Stimulated activated CD4-positive, alpha-beta T cell treated with anti-CD3 and anti-CD28 coated beads, Interleukin-4, amount 100 ng/mL, for 24 hours (primary cell): ENCODE data around the gene PCDH19.

ENCODE experiments used
- DNase-seq: peaks from one replicate; pipeline ENCODE4 v3.0.0-alpha.2; 2020

The PCDH19 gene

DNA sequence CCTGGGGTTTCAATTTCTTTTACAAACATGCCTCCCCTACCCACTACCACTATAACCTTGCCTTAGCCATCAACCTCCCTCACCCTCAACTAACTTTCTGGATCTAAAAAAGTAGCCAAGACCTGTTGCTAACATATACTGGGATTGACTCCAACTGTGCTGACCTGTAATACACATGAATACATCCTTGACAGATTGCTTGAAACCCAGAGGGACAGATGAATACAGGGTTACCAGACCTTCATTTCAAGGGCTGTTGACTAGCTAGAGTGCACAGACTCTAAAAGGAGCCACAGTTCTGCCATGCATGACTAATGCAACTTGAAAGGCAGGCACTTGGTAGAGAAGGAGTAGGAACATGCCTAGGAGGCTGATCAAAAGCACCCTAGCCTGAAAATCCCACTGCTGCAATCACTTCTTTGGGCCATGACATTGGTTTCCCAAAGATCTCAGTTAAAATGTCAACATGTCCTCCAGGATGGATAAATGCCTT, 121.0 kb downstream of the PCDH19 start:
- no peak for DNase-seq

DNA sequence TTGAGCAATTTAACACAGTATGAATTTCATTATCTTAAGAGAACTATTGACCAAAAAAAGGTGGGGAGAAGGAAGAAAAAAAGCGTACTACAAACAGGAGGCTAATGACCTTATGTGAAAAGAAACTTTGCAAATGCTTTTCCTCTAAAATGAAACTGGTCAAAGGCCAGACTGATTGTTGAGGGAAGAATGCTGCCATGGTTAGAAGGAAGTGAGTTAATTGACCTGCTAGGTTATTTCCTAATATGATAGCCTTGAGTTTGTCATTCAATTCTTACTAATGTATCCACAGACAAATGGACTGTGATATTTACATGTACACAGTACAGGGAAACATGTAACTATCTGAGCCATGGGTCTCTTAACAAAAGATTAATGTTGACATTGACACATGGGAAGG, 132.8 kb downstream of the PCDH19 start:
- no peak for DNase-seq

DNA sequence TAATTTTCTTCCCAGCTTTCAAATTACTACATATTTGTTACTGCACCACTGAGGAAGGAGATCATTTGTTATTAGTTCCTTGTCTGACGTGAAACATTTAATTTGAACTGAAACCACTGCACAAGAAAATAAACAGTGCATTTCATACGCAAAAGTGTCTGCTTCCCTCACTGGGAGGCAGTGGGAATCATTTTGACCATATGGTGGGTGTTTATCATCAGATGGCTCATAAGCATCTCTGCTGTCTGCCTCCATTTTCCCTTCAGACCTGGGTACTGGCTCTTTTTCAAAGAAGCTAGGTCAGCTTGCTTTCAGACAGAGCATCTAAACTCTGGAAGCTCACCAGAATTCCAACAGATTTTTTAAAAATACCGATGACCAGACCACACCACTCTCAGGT, 135.2 kb downstream of the PCDH19 start:
- DNase-seq = no peak

- no peak for DNase-seq
These were observed 144.9 kb downstream of the PCDH19 start for GRCh38 chrX:100265179-100265578.

- no peak for DNase-seq
These were observed 145.9 kb downstream of the PCDH19 start for GRCh38 chrX:100264200-100264599.

DNA sequence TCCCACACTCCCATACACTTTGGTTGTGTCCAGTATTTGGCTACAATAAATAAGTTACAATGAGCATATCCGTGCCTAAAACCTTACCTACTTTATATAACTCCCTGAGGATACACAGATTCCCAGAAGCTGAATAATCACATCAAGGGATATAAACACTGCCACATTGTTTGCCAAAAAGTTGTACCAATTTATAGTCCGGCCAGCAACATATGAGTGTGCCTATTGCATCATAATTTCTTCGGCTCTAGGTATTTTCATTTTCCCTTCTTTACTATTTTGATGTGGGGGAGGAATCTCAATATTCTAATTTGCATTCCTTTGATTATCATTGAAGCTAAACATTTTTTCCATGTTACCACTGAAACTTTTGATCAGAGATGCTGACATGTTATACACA, 146.4 kb downstream of the PCDH19 start:
- no peak for DNase-seq

DNA sequence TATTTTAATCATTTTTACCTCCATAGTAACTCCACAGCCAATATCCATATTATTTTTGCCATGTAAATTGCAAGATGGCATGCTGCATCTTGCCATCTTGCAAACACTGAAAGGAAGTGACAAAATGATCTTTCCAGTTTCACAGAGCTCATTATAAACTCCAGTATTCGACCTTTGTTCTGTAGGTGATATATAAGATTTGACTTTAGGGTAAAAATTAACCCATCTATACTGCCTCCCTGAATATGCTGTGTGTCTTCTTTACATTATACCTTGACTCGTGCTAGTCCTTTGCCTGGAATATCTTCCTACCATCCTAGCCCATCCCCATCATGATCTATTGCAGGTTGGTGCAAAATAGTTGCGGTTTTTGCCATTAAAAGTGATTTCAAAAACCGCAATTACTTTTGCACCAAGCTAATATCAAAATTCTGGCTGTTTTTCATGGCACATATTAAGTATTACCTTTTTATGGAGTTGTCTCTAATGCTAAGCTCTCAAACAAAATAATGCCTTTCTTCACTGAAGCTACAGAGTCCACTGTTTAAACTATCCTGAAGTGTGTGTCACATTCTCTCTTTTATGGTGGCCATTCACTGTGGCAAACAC, 161.1 kb downstream of the PCDH19 start:
- no peak for DNase-seq

GRCh38 chrX:100247826-100248225, 162.2 kb downstream of the PCDH19 start:
- no peak for DNase-seq

DNA sequence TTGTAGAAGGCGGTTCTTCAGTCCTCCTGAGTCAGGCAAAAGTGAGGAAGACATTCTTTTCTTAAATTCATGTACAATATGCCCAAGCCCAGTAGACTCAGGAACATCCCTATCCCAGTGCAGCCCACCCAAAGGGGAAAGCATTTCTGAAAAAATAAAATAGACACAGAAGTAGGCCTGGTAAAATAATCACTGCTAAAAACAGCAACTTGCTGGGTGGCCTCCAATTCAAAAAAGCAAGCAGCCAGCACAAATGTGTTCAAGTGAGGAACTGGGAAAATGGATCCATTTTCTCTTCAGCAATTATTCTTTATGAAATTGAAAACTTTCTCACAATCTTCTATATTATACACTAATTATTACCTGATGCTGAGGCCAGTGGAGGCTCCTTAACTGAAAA, 165.4 kb downstream of the PCDH19 start:
- no peak for DNase-seq
